Neural progenitor cell (in vitro differentiated cells): ENCODE measurements around the gene PLEKHN1.

Experiments used
- CTCF ChIP-seq: fragments of 200-600 bp; sonication (generic); IDR thresholded peaks from 2 replicates; pipeline ENCODE4 v1.5.1; 2017; ENCODE audit warnings: antibody characterized with exemption, mild to moderate bottlenecking
- EZH2 ChIP-seq: fragments of 200-600 bp; sonication (generic); IDR thresholded peaks from 2 replicates; pipeline ENCODE4 v1.6.1; 2017; ENCODE audit warnings: antibody characterized with exemption, mild to moderate bottlenecking, moderate library complexity
- EZH2phosphoT487 ChIP-seq: fragments of 200-600 bp; sonication (generic); IDR thresholded peaks from 2 replicates; pipeline ENCODE4 v1.6.1; 2017; ENCODE audit warnings: antibody characterized with exemption

- TF ChIP-seq CTCF: no peak
- no peak for TF ChIP-seq EZH2
- no peak for TF ChIP-seq EZH2phosphoT487
Measured at GRCh38 chr1:944341-945325, 21.6 kb upstream of the PLEKHN1 start.
